ENCODE results near the gene FMO1.

GRCh38 chr1:171247501-171247900 is 793 bp upstream of the FMO1 start:
- TF ChIP-seq CTCF (IDR thresholded peaks at IDR 0.05; ENCODE audit: low read length) (no peak), EZH2 (IDR thresholded peaks at IDR 0.05; ENCODE audit: borderline replicate concordance, low read length) (no peak)
